ENCODE measurements around the gene SLC9A9. TPM values are rescaled to one million over a fixed set of nuclear protein-coding genes. Genes with fewer than 3 reads are reported as not detected.
"Not testable (repeated sequence)": the region's sequence is repeated elsewhere in the genome, so short reads cannot be mapped to it uniquely, and the experiment has no call there.

SLC9A9 gene
- polyA plus RNA-seq, 10 donors, result 10.5 to 14.8 (median 12.2) TPM

- DNase-seq, result peak in 2 of 3 donors; percentile 22 to 46
Measured at GRCh38 chr3:143291836-143292447, 556.3 kb downstream of the SLC9A9 start.

- no peak for DNase-seq
Measured at GRCh38 chr3:143288944-143289343, 559.3 kb downstream of the SLC9A9 start.

DNA sequence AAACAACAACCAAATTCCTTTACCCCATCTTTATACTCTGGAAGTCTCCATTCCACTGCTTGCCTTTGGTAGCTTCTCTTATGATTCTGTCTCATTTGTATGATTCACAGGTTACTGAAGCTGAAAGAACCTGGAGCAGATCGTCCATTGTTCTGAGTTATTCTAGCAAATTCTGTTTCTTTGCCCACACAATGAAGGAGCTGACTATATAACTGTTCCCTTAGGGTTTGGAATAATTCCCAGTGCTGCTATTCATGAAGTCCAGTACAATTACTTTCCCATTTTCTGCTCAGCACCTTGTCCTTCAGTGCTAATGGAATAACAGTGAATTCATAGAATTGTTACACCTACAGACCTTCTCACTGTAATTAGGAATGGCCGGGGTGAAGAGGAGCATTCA lies 560.9 kb downstream of the SLC9A9 start:
- DNase-seq, result no peak

- no peak for DNase-seq
Measured at GRCh38 chr3:143286392-143287010, 561.8 kb downstream of the SLC9A9 start.

- DNase-seq, result no peak
Measured at GRCh38 chr3:143283432-143284128, 564.7 kb downstream of the SLC9A9 start.

DNA sequence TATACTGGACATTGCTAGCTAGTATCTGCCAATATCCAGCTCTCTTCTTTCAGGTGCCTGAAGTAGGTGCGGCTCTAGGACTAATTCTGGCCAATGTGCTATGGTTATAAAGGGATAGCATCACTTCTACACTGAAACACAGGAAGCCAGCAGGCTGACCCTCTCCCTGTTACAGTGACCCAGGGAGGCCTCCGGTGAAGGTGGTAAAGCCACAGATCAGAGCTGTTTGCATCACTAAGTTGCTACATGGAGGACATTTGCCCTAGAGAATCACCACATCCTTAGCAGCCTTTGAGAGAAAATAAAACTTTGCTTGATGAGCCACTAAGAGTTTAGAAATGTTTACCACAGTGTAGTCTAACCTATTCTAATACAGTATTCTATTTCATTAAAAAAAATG lies 567.3 kb downstream of the SLC9A9 start:
- DNase-seq, result no peak

DNA sequence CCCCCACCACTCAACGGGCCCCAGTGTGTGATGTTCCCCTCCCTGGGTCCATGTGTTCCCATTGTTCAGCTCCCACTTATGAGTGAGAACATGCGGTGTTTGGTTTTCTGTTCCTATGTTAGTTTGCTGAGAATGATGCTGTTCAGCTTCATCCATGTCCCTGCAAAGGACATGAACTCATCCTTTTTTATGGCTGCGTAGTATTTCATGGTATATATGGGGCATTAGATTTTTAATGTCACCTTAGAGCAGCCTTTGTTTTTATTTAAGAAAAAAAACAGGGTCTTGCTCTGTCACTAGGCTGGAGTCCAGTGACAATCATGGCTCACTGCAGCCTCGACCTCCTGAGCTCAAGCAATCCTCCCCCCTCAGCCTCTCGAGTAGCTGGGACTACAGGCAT lies 568.7 kb downstream of the SLC9A9 start:
- not testable (repeated sequence) for DNase-seq

DNA sequence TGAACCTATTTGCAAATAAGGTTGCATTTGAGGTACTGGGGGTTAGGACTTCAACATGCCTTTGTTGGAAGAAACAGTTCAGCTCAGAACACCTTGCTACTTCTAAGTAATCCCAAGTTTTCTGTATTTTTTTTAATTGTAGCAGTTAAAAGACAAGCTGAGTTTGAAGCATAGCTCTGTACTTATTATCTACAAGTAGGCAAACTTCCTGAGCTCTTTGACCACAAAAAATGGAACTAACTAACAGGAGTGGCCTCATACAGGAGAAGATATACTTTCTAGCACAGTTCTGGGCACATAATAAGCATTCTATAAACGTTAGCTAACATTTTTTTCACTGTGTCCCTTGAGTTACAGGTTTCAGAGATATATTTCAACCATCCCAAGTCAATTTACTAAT lies 569.5 kb downstream of the SLC9A9 start:
- no peak for DNase-seq

GRCh38 chr3:143277531-143277930 lies 570.7 kb downstream of the SLC9A9 start:
- no peak for DNase-seq

GRCh38 chr3:143276592-143276991 lies 571.7 kb downstream of the SLC9A9 start:
- no peak for DNase-seq

DNA sequence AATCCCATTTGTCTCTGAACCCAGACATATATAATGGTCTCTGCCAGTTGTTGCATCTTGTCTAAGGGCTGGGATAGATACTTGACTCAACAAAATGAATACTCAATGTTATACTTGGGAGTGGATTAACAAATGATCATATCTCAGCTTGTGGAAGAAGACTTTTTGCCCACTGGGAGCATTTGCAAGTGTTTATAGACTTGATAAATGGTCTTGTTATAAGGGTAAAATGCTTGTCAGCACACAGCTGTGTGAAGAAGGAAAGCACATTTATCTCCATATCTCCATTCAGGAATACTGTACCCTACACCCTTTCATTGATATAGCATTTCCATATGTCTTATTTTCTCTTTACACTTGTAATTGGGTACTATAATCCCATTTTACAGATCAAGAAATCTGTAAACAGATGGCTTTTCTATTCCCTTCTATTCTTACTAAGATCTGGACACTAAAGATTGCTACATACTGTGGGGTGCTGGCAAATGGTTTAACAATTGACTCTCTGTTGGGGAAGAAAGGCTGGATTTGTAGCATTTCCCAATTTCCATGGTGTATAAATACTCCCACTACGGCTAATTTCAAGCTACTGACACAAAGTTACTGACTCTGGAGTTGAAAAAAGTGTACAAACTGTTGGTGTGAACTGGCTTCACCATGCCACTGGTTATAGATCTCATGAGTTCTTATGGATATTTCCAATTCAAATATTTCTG lies 574.1 kb downstream of the SLC9A9 start:
- DNase-seq, result no peak

GRCh38 chr3:143271136-143271535 lies 577.1 kb downstream of the SLC9A9 start:
- no peak for DNase-seq

DNA sequence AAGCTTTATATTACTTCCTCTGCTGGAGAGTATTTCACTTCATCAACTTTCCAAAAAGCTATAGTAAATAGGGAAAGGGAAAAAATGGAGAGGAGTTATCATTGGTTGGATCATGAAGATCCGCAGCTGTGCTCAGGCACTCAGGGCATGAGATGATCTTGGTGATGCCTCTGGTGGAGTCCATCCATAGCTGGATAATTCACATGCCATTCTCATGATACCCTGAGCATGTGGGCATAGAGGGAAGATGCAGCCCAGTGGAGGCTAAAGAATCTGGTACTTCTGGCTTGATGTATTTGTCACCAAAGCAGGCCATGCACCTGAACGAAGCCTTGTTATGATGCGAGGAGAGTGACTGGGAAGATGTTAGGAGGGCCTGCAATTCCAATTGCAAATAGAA lies 578.5 kb downstream of the SLC9A9 start:
- DNase-seq, result no peak

DNA sequence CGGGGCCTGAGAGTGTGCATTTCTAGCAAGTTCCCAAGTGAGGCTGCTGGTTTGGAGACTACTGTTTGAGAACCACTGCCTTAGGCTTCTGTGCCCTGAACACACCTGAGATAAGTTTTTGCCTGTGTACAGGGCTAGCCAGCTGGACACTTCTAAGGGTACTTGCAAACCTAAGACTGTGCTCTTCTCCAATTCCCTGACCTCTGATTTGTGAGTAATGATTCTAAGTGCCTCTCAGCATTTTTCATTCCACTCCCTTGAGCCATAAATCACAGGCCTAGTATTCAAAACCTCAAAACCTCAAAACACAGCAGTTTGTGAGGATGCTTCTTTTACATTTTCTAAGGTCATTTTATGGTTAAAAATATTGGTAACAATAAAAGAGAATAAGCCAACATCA lies 580.3 kb downstream of the SLC9A9 start:
- no peak for DNase-seq

- DNase-seq, result no peak
Measured at GRCh38 chr3:143266927-143267326, 581.3 kb downstream of the SLC9A9 start.

- peak; percentile 52 to 87 (median 72) for DNase-seq
Measured at GRCh38 chr3:143266511-143266910, 581.8 kb downstream of the SLC9A9 start.

GRCh38 chr3:143265501-143266070 lies 582.7 kb downstream of the SLC9A9 start:
- DNase-seq, result no peak

DNA sequence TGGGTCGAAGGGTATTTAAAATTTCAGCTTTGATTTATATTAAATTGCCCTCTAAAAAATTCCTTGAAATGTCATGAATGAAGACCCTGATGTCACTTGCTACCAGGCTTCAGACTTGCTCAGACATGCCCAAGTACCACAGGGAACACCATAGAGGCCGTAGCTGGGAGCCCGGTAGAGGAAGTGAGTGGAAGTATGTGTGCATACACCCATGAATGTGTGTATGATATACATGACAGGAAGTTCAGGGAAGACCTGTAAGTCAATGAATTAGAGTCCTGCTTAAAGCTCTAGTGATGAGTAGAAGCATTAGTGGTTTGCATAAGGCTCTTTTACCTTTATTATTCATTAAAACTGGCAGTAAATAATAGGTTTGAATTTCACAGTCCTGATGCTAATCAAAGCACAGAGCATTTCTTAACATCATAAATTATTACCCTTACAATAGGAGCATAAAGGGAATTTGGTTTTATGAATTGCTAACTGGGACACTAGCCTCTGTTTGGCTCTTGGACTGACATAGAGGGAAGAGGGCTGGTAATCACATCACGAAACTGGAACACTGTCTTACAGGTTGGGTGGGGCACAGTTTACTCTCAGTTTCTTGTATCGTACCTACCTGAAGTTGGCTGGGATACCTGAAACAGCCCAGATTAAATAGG lies 584.3 kb downstream of the SLC9A9 start:
- no peak for DNase-seq

GRCh38 chr3:143261848-143262247 lies 586.4 kb downstream of the SLC9A9 start:
- DNase-seq, result no peak

GRCh38 chr3:143258692-143259091 lies 589.6 kb downstream of the SLC9A9 start:
- no peak for DNase-seq

GRCh38 chr3:143256416-143256815 lies 591.9 kb downstream of the SLC9A9 start:
- no peak for DNase-seq

DNA sequence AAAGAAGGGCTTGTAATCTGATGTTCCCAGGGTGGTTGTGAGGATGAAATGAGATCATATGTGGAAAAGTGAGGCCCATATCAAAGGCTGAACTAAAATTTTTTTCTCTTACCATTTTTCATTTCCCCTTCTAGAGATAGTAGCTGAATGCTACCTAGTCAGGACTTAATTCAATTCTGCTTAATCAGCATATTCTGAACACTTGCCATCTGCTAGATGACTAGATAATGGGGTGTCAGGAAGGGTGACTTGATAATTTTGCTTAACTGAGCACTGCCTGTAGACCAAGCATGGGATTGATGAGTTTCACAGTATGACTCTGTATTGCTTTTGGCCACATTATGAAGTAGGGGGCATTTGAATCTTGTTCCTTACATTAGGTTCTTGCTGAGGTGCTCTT lies 592.5 kb downstream of the SLC9A9 start:
- DNase-seq, result no peak

Data from muscle of back (tissue), 11 donors.